ENCODE data around the gene LETM1. TPM values are rescaled to one million over a fixed set of nuclear protein-coding genes. Genes with fewer than 3 reads are reported as not detected.

LETM1 gene
- total RNA-seq, 1 experiment from 2014 or later = 86.3 TPM

GRCh38 chr4:1802720-1803522 is 53.0 kb downstream of the LETM1 start:
- Histone ChIP-seq H3K4me1 (ENCODE audit: insufficient read depth, low read length) (no peaks in the 10 kb centered on the region), H3K79me2 (ENCODE audit: low read length) (no peaks in the 10 kb centered on the region), H4K20me1 (ENCODE audit: low read length) (no peaks in the 10 kb centered on the region), H3K9me2 (replicated peaks; ENCODE audit: low read length) (no peaks in the 10 kb centered on the region), H3K36me3 (ENCODE audit: low read depth, low read length) (no peaks in the 10 kb centered on the region), H3K9ac (ENCODE audit: low read length) (no peak overlapping the region), H3K4me2 (ENCODE audit: low read length) (no peak overlapping the region), H3K9me3 (ENCODE audit: low read length) (no peaks in the 10 kb centered on the region), H3K27me3 (ENCODE audit: low read length) (no peaks in the 10 kb centered on the region), H3F3A (ENCODE audit: low read length, unreplicated experiment) (no peaks in the 10 kb centered on the region), H3K4me3 (ENCODE audit: low read length) (no peak overlapping the region), H2AFZ (ENCODE audit: low read length) (no peak overlapping the region), H3K27ac (ENCODE audit: low read length) (no peak overlapping the region)
- ChIA-PET POLR2A (ENCODE audit: unreplicated experiment) (no interaction called here), CTCF (no interaction called here)
- intact Hi-C loops (cut with micrococcal nuclease) = no loop called here
- no peak for TF ChIP-seq EZH2 (IDR thresholded peaks at IDR 0.05; ENCODE audit: low read length, unreplicated experiment)
- TF ChIP-seq, protein P1, sequence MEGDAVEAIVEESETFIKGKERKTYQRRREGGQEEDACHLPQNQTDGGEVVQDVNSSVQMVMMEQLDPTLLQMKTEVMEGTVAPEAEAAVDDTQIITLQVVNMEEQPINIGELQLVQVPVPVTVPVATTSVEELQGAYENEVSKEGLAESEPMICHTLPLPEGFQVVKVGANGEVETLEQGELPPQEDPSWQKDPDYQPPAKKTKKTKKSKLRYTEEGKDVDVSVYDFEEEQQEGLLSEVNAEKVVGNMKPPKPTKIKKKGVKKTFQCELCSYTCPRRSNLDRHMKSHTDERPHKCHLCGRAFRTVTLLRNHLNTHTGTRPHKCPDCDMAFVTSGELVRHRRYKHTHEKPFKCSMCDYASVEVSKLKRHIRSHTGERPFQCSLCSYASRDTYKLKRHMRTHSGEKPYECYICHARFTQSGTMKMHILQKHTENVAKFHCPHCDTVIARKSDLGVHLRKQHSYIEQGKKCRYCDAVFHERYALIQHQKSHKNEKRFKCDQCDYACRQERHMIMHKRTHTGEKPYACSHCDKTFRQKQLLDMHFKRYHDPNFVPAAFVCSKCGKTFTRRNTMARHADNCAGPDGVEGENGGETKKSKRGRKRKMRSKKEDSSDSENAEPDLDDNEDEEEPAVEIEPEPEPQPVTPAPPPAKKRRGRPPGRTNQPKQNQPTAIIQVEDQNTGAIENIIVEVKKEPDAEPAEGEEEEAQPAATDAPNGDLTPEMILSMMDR (conservative IDR thresholded peaks at IDR 0.05; ENCODE audit: low read depth, low read length) = no peak
- TF ChIP-seq EZH2phosphoT487 (IDR thresholded peaks at IDR 0.05; ENCODE audit: borderline replicate concordance, low read length) = no peak
- no peak for DNase-seq
- no peak for ATAC-seq
- no TSS peak for BruUV-seq (replicated peaks)

- H3K27me3 ChIP-seq (ENCODE audit: low read length) = no peaks in the 10 kb centered on the region
- ATAC-seq (no peak), DNase-seq (no peak)
- H2AFZ ChIP-seq (ENCODE audit: low read length) = no peak overlapping the region
- no peaks in the 10 kb centered on the region for H3K9me3 ChIP-seq (ENCODE audit: low read length)
- no peak overlapping the region for H3K4me2 ChIP-seq (ENCODE audit: low read length)
- H4K20me1 ChIP-seq (ENCODE audit: low read length) = no peaks in the 10 kb centered on the region
- H3K36me3 ChIP-seq (ENCODE audit: low read depth, low read length) = no peaks in the 10 kb centered on the region
- H3K27ac ChIP-seq (ENCODE audit: low read length) = no peak overlapping the region
- intact Hi-C loops (cut with micrococcal nuclease) = no loop called here
- ChIA-PET CTCF (no interaction called here), POLR2A (ENCODE audit: unreplicated experiment) (no interaction called here)
- no peaks in the 10 kb centered on the region for H3K79me2 ChIP-seq (ENCODE audit: low read length)
- no TSS peak for BruUV-seq (replicated peaks)
- no peaks in the 10 kb centered on the region for H3K4me1 ChIP-seq (ENCODE audit: insufficient read depth, low read length)
- H3F3A ChIP-seq (ENCODE audit: low read length, unreplicated experiment) = no peaks in the 10 kb centered on the region
- no peak overlapping the region for H3K4me3 ChIP-seq (ENCODE audit: low read length)
- no peak overlapping the region for H3K9ac ChIP-seq (ENCODE audit: low read length)
- H3K9me2 ChIP-seq (replicated peaks; ENCODE audit: low read length) = no peaks in the 10 kb centered on the region
- TF ChIP-seq EZH2phosphoT487 (IDR thresholded peaks at IDR 0.05; ENCODE audit: borderline replicate concordance, low read length) = no peak
- TF ChIP-seq, protein P1 (conservative IDR thresholded peaks at IDR 0.05; ENCODE audit: low read depth, low read length) = no peak
- TF ChIP-seq EZH2 (IDR thresholded peaks at IDR 0.05; ENCODE audit: low read length, unreplicated experiment) = no peak
Measured at GRCh38 chr4:1802151-1802715, 53.7 kb downstream of the LETM1 start.
